HG02763 (cell line): ENCODE data around the gene ST6GALNAC6.
"Not testable (repeated sequence)": the region's sequence is repeated elsewhere in the genome, so short reads cannot be mapped to it uniquely, and the experiment has no call there.

ENCODE experiments used
- ATAC-seq: cut with Tn5 transposase; IDR thresholded peaks from one replicate; pipeline ENCODE4 v1.9.1; 2021; ENCODE audit warnings: mild to moderate bottlenecking, moderate library complexity; ENCODE audit not compliant: unreplicated experiment

ST6GALNAC6 gene

GRCh38 chr9:127860779-127861178 is 38.6 kb downstream of the ST6GALNAC6 start:
- no peak for ATAC-seq

- ATAC-seq: no peak
Observed at GRCh38 chr9:127860260-127860659, 39.1 kb downstream of the ST6GALNAC6 start.

DNA sequence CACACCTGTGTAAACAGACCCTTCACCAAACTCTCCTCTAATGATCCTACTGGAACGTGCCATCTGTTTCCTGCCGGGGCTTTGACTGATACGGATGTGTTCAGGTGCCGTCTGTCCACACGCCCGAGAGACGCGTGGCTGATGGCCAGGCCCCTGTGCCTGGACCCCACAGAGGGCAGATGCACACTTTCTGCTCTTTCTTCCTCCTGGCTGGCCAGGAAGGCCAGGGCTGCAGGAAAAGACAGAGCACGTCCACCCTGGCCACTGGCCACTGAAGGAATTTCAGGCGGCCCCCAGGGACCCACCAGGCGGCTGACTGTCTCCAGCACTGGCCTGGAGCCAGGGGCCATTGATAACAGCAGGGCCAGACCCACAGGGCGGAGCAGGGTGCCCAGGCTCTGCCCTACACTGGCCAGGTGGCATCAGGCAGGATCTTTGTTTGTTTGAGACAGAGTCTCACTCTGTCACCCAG is 41.3 kb downstream of the ST6GALNAC6 start:
- no peak for ATAC-seq

DNA sequence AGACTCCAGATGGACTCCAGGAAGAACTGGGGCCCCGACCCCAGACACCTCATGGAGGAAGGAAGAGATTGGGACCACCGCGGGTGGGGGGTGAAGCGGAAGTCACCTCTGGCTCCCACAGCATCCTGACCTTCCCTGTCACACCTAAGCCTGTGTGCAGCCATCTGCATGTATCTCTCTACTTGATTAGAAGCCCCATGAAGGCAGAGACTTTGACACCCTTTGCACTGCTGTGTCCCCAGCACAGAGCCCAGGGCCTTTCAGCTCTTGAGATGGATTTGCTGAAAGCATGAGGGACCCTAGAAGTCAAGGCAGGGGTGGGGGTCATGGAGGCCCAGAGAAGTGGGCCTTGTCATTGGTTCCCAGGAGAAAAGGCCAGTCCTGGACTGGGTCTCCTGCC is 42.1 kb downstream of the ST6GALNAC6 start:
- no peak for ATAC-seq

- no peak for ATAC-seq
Observed at GRCh38 chr9:127856729-127857116, 42.7 kb downstream of the ST6GALNAC6 start.

DNA sequence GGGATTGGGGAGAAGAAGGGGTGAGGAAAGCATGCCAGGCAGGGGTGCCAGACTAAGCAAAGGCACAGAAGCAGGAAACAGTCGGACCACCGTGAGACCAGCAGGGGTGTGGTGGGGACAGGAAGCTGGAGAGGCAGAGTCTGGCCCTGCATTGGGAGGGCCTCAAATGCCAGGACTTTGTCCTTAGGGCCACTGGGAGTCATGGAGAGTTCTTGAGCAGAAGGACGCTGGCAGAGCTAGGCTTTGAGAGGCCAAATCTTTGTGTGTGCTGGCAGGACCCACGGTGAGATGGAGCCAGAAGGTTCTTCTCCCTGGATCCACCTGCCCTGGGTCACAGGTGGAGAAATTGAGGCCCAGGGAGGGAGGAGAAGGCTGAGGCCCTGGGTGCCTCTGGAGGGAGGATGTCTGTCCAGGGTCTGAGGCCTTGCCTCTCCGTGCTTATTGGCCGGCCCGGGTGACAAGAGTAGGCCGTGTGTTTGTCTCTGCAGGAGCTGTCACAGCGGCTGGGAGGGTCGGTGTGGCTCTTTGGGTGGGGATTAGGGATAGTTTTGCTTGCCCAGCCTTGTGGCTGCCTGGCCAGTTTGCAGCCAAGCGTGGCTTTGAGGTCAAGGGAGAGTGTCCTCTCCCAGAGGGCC is 43.2 kb downstream of the ST6GALNAC6 start:
- ATAC-seq: no peak

DNA sequence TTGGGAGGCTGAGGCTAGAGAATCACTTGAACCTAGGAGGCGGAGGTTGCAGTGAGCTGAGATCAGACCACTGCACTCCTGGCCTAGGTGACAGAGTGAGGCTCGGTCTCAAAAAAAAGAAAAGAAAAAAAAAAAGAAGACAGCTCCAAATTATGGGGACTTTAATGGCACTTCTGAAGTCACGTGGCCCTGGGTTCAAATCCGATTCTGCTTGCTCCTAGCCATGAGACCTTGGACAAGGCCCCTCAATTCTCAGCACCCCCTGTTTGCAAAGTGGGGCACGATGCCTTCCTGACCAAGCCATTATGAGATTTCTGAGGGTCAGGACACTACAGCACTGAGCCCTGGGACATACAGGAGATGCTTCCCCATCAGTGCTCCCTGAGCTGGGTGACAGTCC is 43.9 kb downstream of the ST6GALNAC6 start:
- ATAC-seq: no peak

GRCh38 chr9:127854960-127855359 is 44.4 kb downstream of the ST6GALNAC6 start:
- no peak for ATAC-seq

GRCh38 chr9:127854184-127854806 is 45.1 kb downstream of the ST6GALNAC6 start, which contains the start of gene ENG:
Gene ENG, minus strand, starts transcription at chr9:127854658. Its CDS starts 303 bp downstream, at chr9:127854355.
- ATAC-seq: no peak

DNA sequence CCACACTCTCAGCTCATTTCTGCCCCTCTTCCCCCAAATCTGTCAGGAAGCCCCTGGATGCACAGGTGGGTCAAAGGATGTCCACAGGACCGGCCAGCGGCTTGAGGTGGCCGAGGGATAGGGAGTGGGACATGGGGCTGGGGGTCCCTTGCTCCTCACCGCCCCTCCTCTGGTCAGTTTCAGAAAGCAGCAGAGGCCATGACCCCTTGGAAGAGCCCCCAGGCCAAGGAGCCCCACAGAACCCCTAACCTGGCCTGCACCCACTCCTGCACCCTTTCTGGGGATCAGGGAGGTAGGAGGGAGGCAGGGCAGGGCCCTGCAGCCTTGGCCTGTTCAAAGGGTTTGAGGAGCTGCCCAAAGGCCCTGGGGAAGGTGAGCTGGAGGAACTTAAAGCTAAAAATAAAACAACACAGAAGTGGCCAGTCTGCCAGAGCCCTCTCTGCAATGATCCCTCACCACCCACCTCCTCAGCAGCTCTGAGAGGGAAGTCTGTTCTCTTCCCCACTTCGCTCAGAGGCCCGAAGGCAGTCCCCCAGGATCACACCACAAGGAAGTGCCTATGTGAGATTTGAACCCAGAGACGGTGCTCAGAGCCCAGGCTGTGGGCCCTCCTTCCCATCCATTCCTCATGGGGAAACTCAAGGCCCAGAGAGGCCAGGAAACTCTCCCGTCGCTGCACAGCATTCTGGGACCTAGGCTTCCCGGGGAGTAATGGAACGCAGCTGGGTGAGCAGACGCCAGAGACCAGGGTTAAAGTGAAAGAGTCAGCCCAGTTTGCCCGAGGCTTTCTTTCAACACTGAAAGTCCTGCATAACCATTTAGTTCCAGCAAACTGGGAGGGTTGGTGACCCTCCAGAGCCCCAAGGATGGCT is 45.9 kb downstream of the ST6GALNAC6 start:
- no peak for ATAC-seq

- ATAC-seq: no peak
Observed at GRCh38 chr9:127852829-127853228, 46.6 kb downstream of the ST6GALNAC6 start.

- no peak for ATAC-seq
Observed at GRCh38 chr9:127850286-127850830, 49.0 kb downstream of the ST6GALNAC6 start.

DNA sequence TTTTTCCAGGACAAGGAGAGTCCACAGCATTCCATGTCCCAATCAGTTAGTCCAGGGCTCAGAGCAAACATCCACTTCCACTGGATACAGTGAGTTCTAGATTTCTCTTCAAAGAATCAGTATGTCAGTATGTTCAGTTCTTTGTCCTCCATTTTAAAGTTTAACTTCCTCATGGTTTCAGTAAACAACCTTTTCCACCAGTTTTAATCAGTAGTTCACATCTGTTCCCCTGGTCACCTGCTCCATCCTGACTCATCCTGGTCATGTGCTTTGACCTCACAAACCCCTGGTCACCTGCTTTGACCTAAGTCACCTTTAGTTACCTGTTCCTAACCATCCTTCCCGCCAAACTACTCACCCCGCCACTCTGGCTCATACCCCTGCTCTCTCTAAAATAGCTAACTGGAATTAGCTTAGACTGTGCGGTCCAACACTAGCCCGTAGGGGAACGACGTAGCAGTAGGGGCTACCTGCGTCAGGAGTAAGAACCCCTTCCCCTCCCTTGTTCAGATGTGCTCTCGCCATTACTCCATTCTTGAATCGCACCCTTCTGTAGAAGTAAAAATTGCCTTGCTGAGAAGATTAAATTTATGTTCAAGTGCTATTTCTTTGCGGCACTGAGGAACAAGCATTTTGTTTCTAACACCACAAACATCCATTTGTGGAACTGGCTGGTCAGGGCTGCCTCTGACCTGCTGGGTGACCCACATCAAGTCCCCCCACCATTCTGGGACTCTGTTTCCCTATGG is 50.5 kb downstream of the ST6GALNAC6 start:
- ATAC-seq: no peak

DNA sequence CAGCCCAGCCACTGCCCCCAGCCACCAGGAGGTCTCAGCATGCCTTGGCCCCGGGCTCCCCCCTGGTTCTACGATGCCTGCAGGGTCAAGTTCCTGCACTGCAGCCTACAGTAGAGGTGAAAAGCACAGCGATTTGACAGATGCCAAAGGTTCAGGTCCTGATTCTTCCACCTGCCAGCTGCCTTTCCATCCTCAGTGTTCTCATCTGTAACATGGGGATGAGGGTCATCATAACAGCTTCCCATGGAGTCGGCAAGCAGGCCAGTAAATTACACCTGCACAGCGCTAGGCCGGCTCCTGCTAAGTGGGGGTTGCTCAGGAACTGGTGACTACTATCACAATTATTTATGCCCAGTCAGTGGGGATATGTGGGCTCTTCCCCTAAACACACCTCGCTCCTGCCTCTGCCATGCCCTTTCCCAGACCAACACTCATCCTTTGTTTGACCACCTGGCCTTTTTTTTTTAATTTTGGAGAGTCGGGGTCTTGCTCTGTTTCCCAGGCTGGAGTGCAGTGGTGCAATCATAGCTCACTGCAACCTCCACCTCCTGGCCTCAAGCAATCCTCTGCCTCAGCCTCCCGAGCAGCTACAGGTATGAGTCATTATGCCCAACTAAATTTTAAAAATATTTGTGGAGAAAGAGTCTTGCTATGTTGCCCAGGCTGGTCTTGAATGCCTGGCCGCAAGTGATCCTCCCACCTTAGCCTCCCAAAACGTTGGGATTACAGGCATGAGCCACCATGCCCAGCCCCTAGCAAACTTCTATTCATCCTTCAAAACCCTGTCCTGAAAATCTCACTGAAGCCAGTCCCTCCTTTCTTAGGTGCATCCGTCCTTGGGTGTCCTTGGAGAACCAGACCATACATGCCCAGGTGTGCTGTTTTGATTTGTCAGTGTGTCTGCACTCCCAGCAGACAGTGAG is 51.3 kb downstream of the ST6GALNAC6 start:
- ATAC-seq: no peak

GRCh38 chr9:127847178-127847510 is 52.3 kb downstream of the ST6GALNAC6 start:
- no peak for ATAC-seq

- no peak for ATAC-seq
Observed at GRCh38 chr9:127846443-127847177, 52.8 kb downstream of the ST6GALNAC6 start.

DNA sequence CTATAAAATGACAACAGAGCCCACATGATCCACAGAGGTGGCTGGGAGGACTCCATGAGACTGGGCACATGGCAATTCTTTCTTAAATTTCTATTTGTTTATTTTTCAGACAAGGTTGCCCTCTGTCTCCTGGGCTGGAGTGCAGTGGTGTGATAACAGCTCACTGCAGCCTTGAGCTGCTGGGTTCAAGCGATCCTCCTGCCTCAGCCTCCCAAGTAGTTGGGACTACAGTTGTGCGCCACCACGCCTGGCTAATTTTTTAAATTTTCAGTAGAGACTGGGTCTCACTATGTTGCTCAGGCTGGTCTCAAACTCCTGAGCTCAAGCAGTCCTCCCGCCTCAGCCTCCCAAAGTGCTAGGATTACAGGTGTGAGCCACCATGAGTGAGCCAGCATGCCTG is 53.8 kb downstream of the ST6GALNAC6 start:
- ATAC-seq: not testable (repeated sequence)

DNA sequence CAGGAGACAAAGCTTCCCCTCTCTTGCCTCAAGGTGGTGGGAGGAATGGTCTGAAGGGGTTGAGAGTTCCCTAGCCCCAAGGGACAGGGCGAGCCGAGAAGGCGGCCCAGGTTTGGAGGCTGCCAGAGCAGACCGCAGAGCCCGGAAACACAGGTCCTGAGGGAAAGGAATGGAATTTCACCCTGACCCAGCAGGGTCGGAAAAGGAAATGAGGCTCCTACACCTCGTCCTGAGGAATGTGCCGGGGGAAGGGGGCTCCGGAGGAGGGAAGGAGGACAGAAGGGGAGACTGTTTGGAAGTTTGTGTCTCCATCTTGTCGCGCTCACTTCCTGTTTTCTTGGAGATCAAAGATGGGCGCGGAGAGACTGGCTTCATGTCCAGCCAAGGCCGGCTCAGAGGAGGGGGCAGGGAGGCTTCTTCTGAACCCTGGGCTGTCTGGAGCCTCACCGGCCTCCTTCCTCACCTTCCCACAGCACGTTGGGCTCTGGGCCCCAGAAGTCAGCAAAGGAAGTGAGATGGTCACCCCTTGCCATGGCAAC is 54.5 kb downstream of the ST6GALNAC6 start:
- no peak for ATAC-seq
